ENCODE data around the gene ADARB2. TPM values are rescaled to one million over a fixed set of nuclear protein-coding genes. Genes with fewer than 3 reads are reported as not detected.
"Not testable (repeated sequence)": the region's sequence is repeated elsewhere in the genome, so short reads cannot be mapped to it uniquely, and the experiment has no call there.

ADARB2 gene
- total RNA-seq, 1 experiment from 2014 or later = not detected

DNA sequence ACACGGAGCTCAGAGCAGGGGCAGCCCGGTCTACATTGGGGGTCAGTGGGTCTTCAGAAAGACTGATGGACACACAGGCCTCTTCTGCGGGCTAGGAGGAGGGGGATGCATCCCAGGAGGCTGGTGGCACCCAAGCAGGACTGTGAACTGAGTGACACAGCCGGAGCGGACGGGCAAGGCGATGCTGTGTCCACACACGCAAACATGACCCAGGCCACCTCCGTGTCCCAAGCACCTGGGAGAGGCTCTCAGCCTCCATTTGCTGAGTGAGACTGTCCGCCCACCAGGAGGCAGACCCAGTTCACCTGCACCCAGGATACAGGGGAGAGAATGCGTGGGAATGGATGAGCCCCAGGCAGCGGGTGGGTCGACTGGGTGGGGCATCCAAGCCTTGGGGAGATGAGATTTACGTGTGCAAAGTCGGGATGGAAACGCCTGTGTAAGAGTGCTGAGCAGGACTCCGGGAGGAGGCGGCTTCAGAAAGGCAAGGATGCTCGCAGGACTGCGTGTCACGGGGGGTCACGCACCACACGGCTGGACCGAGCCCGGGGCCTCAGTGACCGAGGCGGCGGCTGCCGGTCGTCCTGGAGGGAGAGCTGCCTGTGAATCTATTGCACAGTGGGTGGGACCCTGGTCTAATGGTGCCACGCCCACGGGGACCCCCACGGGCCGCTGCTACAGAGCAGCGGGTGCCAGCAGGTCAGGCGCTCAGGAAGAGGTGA is 262.8 kb downstream of the ADARB2 start:
- DNase-seq (ENCODE audit: low read depth) = no peak

DNA sequence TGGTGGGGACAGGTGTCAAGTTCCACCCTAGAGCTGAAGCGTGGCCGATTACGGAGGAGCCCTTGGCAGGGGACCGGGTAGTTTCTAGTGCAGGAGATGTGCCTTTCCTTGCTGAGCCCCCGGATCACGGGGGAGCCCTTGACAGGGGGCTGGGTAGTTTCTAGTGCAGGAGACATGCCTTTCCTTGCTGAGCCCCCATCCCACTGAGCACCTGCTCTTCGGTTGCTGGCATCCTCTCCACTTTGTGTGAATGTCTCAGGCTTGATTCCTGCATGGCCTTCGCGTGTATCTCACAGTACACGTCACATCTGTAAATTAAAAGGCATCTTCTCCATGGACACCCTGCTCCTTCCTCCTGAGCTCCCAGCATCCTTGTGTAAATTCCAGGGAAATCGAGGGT is 263.5 kb downstream of the ADARB2 start:
- DNase-seq (ENCODE audit: low read depth) = no peak

DNA sequence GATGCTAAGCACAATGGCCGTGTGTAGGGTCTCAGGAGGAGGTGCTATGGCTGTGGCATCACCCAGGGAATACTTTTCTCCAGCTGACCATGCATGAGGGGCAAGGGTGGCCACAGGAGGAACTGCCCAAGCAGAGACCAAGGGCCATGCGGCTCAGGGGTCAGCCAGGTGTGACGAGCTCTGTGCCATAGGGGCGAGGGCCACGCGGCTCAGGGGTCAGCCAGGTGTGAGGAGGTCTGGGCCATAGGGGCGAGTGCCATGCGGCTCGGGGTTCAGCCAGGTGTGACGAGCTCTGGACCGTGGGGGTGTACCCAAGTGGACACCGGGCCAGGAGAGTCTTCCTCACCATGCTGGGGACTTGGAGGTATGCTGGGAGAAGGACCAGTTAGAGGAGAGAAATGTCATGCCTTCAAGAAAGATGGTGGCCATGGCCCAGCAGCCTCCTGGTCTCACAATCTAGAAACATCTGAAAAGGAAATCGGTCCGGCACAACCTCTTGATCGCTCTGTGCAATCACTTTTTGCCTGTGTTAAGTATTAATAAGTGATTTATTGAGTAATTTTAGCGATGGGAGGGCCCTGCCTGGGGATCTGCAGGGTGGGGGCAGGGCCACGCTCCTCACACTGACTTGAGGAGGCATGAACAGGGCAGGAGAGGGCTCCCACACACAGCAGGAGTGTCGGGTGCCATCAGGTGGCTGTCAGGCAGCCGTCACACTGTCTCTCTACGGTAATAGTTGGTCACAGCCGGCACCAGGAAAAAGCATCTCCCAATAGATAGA is 265.0 kb downstream of the ADARB2 start:
- DNase-seq (ENCODE audit: low read depth) = no peak

DNA sequence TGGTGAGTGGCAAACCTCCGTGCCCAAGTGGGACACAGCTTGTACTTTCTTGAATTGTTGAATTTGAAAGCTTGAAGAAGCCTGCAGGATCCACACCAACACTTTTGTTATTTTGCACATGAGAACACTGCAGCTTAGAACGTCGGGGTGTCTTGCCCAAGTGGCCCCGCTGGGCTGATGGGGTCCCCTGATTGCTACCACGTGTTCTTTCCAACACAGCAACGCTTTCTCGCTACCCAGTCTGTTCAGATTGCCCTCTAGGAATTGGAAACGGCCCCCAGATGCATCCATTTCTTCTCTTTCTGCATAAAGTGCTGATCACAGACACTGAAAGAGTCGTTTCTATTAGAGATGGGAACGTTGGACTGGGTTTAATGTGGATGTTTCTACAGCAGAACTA is 268.5 kb downstream of the ADARB2 start:
- no peak for DNase-seq (ENCODE audit: low read depth)

DNA sequence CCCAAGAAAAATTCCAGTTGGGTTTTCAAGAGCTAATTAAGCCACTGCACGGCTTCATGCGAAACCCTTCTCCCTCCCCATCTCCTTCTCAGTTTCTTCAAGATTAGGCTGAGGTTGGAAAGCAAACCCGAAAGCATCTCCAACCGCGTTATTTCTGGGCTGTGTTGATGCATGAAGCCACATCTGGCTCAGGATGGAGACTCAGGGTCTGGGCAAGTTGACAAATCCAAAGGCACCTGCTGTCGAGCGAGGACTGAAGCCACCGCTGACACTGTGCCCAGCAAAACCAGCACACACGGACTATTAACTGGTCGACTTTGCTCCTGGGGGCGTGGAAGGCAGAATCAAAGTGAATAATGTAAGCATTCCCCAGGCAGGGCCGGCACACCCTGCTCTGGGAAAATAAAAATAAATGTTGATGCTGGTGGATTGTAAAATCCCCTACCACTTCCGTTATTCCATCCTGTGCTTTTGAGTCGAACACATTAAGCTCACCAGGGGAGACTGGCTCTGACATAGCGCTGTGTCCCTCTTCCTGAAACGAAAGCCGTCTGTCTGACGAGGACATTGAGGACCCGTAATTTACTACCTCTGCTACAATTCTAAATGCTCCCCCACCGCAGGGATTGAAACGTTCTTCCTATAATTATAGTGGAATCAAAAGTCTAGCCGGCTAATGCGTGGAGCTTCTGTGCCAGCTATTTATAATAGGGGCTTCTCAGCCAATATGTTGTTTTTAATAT is 269.8 kb downstream of the ADARB2 start:
- DNase-seq (ENCODE audit: low read depth) = no peak

DNA sequence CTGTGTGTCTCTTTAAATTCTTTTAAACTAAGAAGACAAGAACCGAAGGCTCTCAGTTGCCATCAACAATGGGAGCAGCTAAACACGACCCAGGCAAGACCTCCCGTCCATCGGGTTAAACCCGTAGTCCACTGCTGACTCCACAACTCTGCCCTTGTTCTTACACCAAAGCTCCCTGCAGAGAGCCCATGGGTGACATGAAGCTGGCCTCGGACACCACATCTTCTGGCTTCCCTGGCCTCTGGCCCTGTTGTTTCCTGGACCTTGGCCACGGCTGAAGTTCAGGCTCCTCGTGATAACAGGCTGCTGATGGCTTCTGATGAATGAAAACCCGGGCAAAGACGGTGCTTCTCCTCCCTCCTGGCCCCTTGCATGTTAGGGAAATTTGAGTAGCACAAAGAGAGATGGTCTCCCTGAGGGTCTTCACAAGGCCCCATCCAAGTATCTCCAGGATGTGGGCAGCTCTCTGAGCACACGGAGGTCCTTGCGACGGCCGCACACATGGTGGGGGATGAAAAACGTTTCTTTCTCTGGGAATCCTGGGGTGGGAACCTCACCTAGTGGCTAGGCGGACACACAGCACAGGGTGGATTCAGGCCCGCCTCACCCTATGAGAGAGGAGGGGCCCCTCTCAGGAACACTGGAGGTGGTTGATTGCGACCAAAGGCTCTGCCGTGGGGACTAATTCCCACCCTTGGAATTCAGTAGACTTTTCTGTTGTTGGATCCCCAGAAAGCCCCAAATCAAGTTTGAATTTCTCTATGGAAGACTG is 271.1 kb downstream of the ADARB2 start:
- no peak for DNase-seq (ENCODE audit: low read depth)

DNA sequence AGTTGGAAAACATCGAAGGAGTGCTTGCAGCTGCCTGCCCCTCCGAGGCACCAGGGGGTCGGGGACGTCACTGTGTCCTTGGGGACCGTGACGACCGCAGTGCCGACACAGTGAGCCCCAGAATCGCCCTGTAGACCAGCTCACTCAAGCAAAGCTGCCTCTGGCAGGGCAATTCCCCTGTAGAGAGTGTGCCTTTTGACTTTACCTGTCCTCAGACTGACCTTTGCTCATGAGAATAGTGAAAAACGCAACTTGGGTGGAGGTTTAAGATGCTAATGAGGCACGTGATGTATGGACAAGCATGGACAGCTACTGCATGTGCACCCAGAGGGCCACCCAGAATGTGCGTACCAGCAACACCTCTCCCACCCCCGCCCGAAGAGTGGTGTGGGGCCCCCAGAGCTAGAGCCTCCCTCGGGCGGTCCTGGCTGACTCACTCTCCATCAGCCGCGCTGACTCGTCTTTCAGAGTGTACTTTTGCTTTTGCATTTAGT is 271.9 kb downstream of the ADARB2 start:
- DNase-seq (ENCODE audit: low read depth) = no peak

DNA sequence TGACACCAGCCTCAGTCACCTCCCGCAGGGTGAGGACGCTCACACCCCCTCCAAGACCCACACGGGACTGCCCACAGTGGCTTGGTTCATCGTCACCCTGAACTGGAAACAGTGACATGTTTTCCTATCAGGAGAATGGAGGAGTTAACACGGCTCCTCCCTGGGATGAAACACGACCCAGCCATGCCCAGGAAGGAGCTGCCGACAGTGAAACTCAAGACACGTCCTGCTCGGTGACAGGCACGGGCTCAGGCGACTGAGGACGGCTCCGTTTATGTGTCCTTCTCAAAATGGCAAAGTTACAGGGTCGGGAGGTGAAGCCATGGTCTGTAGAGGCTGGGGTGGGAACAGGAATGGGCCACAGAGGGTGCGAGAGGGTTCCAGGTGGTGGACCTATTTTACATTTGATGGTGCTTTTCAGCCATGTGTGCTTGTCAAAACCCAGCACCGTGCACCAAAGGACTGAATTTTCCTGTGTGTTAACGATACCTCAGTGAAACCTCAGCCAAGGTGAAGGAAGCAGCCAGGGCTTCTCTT is 272.4 kb downstream of the ADARB2 start:
- DNase-seq (ENCODE audit: low read depth) = no peak

DNA sequence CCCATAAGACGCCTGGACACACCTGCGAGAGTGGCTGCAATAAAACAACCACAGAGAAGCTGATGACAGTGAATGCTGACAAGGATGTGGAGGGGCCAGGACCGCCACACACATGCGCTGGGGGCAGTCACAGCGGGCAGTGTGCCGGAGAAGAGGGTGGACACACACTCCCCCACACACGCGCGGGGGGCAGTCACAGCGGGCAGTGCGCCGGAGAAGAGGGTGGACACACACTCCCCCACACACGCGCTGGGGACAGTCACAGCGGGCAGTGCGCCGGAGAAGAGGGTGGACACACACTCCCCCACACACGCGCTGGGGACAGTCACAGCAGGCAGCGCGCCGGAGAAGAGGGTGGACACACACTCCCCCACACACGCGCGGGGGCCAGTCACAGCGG is 273.4 kb downstream of the ADARB2 start:
- DNase-seq (ENCODE audit: low read depth) = not testable (repeated sequence)

DNA sequence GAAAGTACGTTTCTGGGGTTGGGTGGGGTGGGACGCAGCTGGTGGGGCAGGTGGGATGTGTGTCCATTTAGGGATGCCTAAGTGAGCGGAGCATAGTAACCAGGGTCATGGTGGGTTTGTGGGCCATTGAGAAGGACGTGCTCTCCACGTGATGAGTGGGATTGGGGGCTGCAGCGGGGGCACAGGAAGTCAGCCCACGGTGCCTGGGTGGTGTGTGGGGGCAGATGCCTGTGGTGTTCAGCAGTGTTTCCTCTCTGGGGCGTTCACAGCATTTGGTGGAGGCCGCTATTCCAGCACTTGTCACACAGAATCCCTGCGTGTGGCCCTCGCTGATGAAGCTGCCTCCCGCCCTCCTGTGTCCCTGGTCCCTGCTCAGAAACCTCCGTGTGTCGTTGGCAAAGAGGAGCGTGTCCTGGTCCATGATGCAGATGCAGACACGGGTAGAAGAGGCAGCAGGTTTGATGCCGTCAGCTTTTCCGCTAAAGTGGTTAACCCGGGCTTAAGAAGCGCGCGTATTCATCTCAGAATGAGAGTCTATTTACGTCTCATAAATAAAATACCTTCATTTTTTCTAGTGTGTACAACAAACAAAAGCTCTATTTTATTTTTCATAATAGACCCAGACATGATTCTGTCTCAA is 274.2 kb downstream of the ADARB2 start:
- no peak for DNase-seq (ENCODE audit: low read depth)

DNA sequence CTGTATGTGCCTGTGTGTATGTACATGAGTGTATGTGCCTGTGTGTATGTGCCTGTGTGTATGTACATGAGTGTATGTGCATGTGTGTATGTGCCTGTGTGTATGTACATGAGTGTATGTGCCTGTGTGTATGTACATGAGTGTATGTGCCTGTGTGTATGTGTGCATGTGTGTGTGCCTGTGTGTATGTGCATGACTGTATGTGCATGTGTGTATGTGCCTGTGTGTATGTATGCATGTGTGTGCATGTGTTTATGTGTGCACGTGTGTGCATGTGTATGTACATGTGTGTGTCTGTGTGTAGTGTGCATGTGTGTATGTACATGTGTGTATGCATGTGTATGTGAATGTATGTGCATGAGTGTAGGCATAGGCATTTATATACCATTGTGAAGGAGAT is 274.8 kb downstream of the ADARB2 start:
- no peak for DNase-seq (ENCODE audit: low read depth)

DNA sequence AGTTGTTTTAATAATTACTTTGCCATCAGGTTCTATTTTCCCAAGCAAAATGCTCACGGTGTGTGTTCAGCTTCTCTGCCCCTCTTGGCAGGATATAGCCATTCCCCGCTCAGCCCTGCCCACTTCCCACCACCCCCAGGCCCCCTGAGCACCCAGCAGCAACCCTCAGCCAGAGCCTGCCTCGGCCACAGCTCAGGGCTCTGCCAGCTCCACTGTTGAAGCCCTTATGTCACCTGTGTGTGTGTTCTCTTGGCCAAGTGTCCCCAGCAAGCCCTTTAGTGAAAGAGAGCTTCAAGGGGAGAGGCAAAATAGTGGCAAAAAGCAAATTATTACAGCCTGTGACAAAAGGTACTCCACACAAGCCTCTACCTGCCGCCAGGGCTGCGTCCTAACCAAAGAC is 275.3 kb downstream of the ADARB2 start:
- no peak for DNase-seq (ENCODE audit: low read depth)

DNA sequence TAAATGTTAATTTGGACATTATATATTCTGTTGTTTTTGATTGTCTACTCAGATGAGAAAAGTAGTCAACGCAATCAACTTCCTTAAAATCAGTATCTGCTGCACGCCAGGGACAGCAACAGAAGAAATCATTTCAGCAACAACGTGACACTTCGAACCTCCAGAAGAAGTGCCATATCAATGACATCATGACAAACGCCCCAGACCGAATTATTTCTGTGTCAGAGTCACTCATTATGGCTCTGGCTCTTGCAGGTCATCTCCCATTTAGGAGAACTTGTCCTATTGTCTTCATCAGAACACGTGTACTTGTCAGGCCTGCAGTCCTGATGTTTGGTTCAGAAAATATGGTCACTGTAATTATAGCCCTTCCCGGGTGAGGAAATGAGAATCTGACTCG is 276.3 kb downstream of the ADARB2 start:
- DNase-seq (ENCODE audit: low read depth) = no peak

DNA sequence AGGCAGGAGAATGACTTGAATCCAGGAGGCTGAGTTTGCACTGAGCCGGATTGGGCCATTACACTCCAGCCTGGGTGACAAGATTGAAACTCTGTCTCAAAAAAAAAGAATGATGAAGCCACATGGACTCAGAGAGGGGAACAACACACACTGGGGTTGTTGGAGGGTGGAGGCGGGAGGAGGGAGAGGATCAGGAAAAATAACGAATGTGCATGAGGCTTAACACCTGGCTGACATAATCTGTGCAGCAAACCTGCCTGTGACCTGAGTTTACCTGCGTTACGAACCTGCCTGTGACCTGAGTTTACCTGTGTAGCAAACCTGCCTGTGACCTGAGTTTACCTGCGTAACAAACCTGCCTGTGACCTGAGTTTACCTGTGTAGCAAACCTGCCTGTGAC is 277.7 kb downstream of the ADARB2 start:
- DNase-seq (ENCODE audit: low read depth) = not testable (repeated sequence)

DNA sequence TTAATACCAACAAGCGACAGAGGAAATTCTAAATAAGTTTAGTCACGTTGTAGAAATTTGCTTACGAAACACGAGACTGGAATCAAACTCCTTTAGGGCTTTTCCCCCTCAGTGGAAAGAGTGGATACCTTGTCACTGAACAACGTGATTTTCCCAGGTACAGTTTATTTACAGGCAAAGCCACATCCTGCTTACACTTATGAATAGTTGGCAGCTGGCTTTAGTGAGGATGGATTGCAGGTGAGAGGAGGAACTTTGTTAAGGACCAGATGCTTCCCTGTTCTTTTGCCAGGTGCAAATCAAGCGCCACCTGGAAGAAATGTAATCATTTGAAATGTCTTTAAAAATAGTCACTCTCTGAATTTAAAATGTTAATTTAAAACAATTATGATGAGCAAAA is 282.4 kb downstream of the ADARB2 start:
- no peak for DNase-seq (ENCODE audit: low read depth)

DNA sequence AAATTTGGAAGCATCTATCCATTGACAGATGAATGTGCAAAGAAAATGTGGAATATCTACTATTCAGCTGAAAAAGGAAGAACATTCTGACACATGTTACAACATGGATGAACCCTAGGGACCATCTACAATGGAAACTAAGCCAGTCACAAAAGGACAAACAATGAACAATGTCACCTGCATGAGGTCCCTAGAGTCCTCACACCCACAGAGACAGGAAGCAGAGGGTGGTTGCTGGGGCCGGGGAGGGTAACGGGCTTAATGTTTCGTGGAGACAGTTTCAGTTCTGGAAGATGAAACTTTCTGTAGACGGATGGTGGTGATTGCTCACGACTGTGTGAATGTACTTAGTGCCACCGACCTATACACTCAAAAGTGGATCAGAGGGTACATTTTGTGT is 282.9 kb downstream of the ADARB2 start:
- no peak for DNase-seq (ENCODE audit: low read depth)

DNA sequence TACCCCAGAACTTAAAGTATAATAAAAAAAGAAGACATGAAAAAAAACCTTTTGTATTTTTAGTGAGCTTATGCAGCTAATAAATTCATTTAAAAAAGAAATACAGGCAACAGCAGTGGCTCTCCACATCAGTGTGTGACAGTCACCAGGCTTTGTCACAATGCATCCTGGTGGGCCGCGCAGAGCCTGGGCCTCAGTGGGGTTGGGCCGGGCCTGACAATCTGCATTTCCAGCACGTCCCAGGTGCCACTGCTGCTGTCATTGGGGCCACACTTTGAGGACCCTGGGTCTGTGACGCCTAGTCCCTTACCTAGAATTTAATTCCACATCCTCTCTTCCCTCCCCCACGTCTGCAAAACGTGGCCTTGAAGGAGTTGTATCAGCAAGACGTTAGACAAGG is 284.5 kb downstream of the ADARB2 start:
- no peak for DNase-seq (ENCODE audit: low read depth)

DNA sequence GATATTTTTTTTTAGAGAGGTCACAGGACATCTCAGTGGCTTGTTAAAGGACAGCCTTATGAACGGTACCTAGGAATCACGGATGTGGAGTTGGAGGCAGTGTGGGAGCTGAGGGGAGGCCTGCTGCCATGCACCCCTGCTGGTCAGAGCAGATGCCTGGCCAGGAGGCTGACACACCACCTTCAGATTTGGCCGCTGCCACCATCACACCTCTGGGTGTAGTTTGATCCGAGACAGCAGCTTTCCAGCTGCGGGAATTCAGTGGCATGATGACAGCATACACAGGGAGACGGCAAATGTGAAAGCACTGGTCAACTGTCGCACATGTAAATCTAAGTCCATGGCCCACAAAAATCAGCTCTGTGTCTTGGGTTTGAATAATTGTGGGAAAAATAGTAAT is 285.4 kb downstream of the ADARB2 start:
- DNase-seq (ENCODE audit: low read depth) = no peak

DNA sequence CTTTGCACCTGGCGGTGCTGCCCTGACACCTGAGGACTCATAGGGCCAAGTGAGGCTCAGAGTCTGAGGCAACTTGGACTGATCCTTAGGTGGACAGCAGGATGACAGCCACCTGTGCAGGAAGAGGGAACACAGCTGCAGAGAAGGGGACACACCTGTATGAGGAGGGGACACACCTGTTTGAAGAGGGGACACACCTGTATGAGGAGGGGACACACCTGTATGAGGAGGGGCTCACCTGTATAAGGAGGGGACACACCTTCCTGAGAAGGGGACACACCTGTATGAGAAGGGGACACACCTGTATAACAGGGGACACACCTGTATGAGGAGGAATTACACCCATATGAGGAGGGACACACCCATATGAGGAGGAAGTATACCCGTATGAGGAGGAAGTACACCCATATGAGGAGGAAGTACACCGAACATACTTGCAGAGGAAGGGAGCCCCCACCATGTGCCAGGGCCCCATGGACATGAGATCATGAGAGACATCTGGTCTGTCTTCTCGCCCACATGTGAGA is 285.9 kb downstream of the ADARB2 start:
- DNase-seq (ENCODE audit: low read depth) = no peak

DNA sequence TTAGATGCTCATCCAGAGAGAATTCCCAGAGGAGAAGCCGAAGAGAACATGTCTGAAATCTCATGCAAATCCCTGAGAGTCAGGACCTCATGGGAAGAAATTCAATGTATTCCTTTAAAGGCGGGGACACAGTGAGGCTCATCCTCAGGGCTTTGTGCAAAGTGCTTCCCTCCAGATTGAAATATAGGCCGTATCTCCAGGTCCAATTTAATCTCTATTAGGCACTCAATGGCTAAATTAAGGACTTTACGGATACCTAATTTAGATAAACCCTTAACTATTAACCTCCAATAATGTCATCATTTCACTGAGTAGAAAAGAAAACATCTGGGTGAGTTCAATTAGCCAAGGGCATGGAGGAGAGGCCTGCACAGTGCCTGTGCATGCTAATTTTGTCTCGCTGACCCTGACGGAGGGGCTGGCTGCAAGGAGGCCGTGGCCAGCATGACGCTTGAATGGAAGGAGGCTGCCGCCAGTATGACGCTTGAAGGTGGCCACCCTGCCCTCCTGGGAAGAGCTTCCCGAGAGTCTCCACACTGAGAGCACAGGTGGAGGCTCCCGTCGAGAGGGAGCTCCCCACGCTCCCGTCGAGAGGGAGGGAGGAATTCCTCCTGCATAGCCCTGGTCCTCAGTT is 287.6 kb downstream of the ADARB2 start:
- no peak for DNase-seq (ENCODE audit: low read depth)
